K562 (cell line): ENCODE results near the gene APBA2. TPM values are rescaled to one million over a fixed set of nuclear protein-coding genes. Genes with fewer than 3 reads are reported as not detected.

Source experiments
- ATAC-seq: fragments of 200-7000 bp; cut with Tn5 transposase; 3 replicates; pipeline ENCODE4 v1.9.1; 2020; ENCODE audit warnings: moderate library complexity
- BruUV-seq: library from RNA; stranded (reverse); fragments of 400-500 nt; replicated peaks from 2 replicates; lab custom pipeline; 2021; lab: Mats Ljungman, UMichigan
- CTCF ChIA-PET: fragments of 300-600 bp; formaldehyde crosslinking; extraction: SDS; loops from one replicate; lab custom pipeline; 2021; ENCODE audit warnings: low intra/inter-chr PET ratio; lab: Yijun Ruan, JAX
- POLR2A ChIA-PET: fragments of 300-600, 350-650 bp; sonication (Branson Sonifier 250); formaldehyde crosslinking; extraction: SDS; loops from one replicate; lab custom pipeline; 2021; ENCODE audit warnings: antibody characterized with exemption, inconsistent platforms; lab: Yijun Ruan, JAX
- DNase-seq, 4 experiments: peaks; one replicate each; pipeline versions ENCODE4 v3.0.0 to v3.0.0-alpha.2; 2011 to 2018; ENCODE audit warnings: low spot score in 3 of 4, mixed read lengths in 3 of 4; ENCODE audit errors: extremely low read depth in 1 of 4
- FAIRE-seq: peaks from 2 replicates; lab custom pipeline; 2011; peaks lifted over from hg19 to GRCh38; lab: Jason Lieb, UNC
- H2AFZ ChIP-seq: 2 replicates; pipeline ENCODE4 v1.6.0; 2011; ENCODE audit warnings: low read depth, low read length, control low read depth, inconsistent platforms
- H3K27ac ChIP-seq: fragments of 200-600 bp; 3 replicates; pipeline ENCODE4 v1.8.0; 2011; ENCODE audit warnings: low read depth, mild to moderate bottlenecking, control low read depth, inconsistent platforms, low read length, moderate library complexity, mixed read lengths; ENCODE audit errors: extremely low read depth
- H3K27me3 ChIP-seq, 2 experiments: fragments of 300-600 bp in 1 of 2; 2 replicates in 1 of 2; 3 replicates in 1 of 2; pipeline versions ENCODE4 v1.6.0 to v1.8.0; 2011; ENCODE audit warnings: inconsistent platforms in 2 of 2, low read length in 2 of 2, mild to moderate bottlenecking in 1 of 2, mixed read lengths in 1 of 2, moderate library complexity in 1 of 2; ENCODE audit not compliant: control insufficient read depth in 2 of 2, insufficient read depth in 2 of 2
- H3K36me3 ChIP-seq: fragments of 300-600 bp; 3 replicates; pipeline ENCODE4 v1.8.0; 2011; ENCODE audit warnings: mild to moderate bottlenecking, low read length, inconsistent platforms; ENCODE audit not compliant: control insufficient read depth, insufficient read depth
- H3K4me1 ChIP-seq, 2 experiments: fragments of 200-600 bp in 1 of 2; replicated peaks in 1 of 2; 2 replicates in 1 of 2; 3 replicates in 1 of 2; pipeline versions ENCODE4 v1.5.1 to v1.8.0; 2011; ENCODE audit warnings: inconsistent platforms in 2 of 2, low read length in 2 of 2, mild to moderate bottlenecking in 1 of 2, mixed read lengths in 1 of 2, moderate library complexity in 1 of 2; ENCODE audit not compliant: control insufficient read depth in 2 of 2, insufficient read depth in 2 of 2
- H3K4me2 ChIP-seq: 2 replicates; pipeline ENCODE4 v1.6.1; 2011; ENCODE audit warnings: low read length, control low read depth, inconsistent platforms, mixed read lengths; ENCODE audit not compliant: insufficient read depth
- H3K4me3 ChIP-seq: fragments of 200-600 bp; sonication (generic), shearing (Covaris generic); 2 replicates; pipeline ENCODE4 v1.5.1; 2016; ENCODE audit warnings: control low read depth, inconsistent platforms
- H3K79me2 ChIP-seq: fragments of 200-600 bp; 3 replicates; pipeline ENCODE4 v1.8.0; 2011; ENCODE audit warnings: low read length, inconsistent platforms; ENCODE audit not compliant: control insufficient read depth, insufficient read depth
- H3K9ac ChIP-seq, 2 experiments: 2 replicates each; pipeline versions ENCODE4 v1.6.0 to v1.6.1; 2011; ENCODE audit warnings: low read depth in 2 of 2, low read length in 2 of 2, control low read depth in 1 of 2, inconsistent platforms in 1 of 2, mild to moderate bottlenecking in 1 of 2, mixed read lengths in 1 of 2; ENCODE audit not compliant: insufficient read depth in 1 of 2
- H3K9me1 ChIP-seq: one replicate; pipeline ENCODE4 v1.6.0; 2011; ENCODE audit warnings: inconsistent platforms, mild to moderate bottlenecking, low read length, moderate library complexity; ENCODE audit not compliant: control insufficient read depth, insufficient read depth
- H3K9me3 ChIP-seq: replicated peaks from 2 replicates; pipeline ENCODE4 v1.5.1; 2011; ENCODE audit warnings: low read depth, low read length, inconsistent platforms; ENCODE audit not compliant: control insufficient read depth, insufficient read depth
- H4K20me1 ChIP-seq: replicated peaks from 2 replicates; pipeline ENCODE4 v1.6.1; 2011; ENCODE audit warnings: low read length, inconsistent platforms, mixed read lengths; ENCODE audit not compliant: control insufficient read depth, insufficient read depth
- BRCA1 ChIP-seq, 2 experiments: fragments of 450-650 bp in 1 of 2; sonication (generic) in 1 of 2; formaldehyde crosslinking in 1 of 2; IDR thresholded peaks; 2 replicates each; pipeline versions ENCODE4 v1.5.0 to v1.6.1; 2017 to 2020; ENCODE audit warnings: mild to moderate bottlenecking in 1 of 2, missing genetic modification reagents in 1 of 2
- CXXC5 ChIP-seq: fragments of 250-450 bp; sonication (Bioruptor Pico); IDR thresholded peaks from 2 replicates; pipeline ENCODE4 v1.8.0; 2022; ENCODE audit warnings: inconsistent platforms, mild to moderate bottlenecking, moderate library complexity
- ELF4 ChIP-seq: fragments of 450-650 bp; formaldehyde crosslinking; IDR thresholded peaks from 2 replicates; pipeline ENCODE4 v1.4.0; 2022; ENCODE audit warnings: missing genetic modification characterization
- SIRT6 ChIP-seq: IDR thresholded peaks from one replicate; pipeline ENCODE4 v1.6.1; 2012; ENCODE audit warnings: low read depth, mild to moderate bottlenecking, control low read depth, inconsistent platforms, low read length, moderate library complexity
- ZNF175 ChIP-seq: fragments of 200-800 bp; sonication (Bioruptor generic); IDR thresholded peaks from 2 replicates; pipeline ENCODE4 v1.6.1; 2016; ENCODE audit warnings: low read depth, mild to moderate bottlenecking, missing genetic modification characterization, missing compliant biosample characterization
- ZNF609 ChIP-seq: sonication (generic); formaldehyde crosslinking; IDR thresholded peaks from 2 replicates; pipeline ENCODE4 v1.8.1; 2023; ENCODE audit warnings: missing genetic modification reagents, mild to moderate bottlenecking, borderline replicate concordance
- WGBS: fragments of 100-300 bp; shearing (Covaris generic); methylation state at CpG from one replicate; pipeline ENCODE4 v1.1.6; 2016; ENCODE audit warnings: low coverage, mixed read lengths; ENCODE audit not compliant: insufficient coverage; ENCODE audit errors: missing lambda C conversion rate; 5-methylcytosine and 5-hydroxymethylcytosine counted together
- in situ Hi-C: fragments of 300-500 bp; cut with MboI; formaldehyde crosslinking; loops from 4 replicates; pipeline ENCODE4 v1.15.0; 2018; ENCODE audit warnings: inconsistent platforms, mixed read lengths
- intact Hi-C: fragments of 100-400 bp; cut with micrococcal nuclease; formaldehyde crosslinking; loops from 2 replicates; pipeline ENCODE4 v1.14.2; 2022
- polyA plus RNA-seq, 8 experiments: library from polyadenylated mRNA; depleted of rRNA in 4 of 8; stranded (reverse) in 5 of 8; unstranded in 3 of 8; fragments of >200 nt; fragmentation: Nextera tagmentation in 2 of 8; fragmentation: Illumina TruSeq in 1 of 8; extraction: Ambion mirVana in 2 of 8; extraction: Trizol in 1 of 8; gene quantifications; 2 replicates each; pipeline versions ENCODE4 v1.2.1 to v1.2.3, GENCODE V29; 2011 to 2014; ENCODE audit warnings: inconsistent platforms in 1 of 8, missing spikeins in 1 of 8
- total RNA-seq, 7 experiments: library from RNA; depleted of rRNA in 6 of 7; stranded (reverse); fragments of >200 nt in 6 of 7; fragmentation: Illumina TruSeq in 2 of 7; extraction: Trizol in 2 of 7; gene quantifications; 2 replicates each; pipeline versions ENCODE4 v1.2.1 to v1.2.3, GENCODE V29; 2011 to 2021; ENCODE audit warnings: low replicate concordance in 1 of 7

Gene APBA2
- total and polyA plus RNA-seq, 9 of the 15 experiments (the other 6 are each of a cell fraction or from before 2014, with no cell fraction given): 0.24 to 40.9 (median 25.2) TPM

GRCh38 chr15:29131840-29132420, 246.2 kb downstream of the APBA2 start (continued):
- no peak for TF ChIP-seq ZNF609 (CRISPR knock-in tag)

GRCh38 chr15:29132735-29133181, 247.0 kb downstream of the APBA2 start:
- Histone ChIP-seq H4K20me1 (peaks cover 14% of the 10 kb centered on the region), H3K4me3 (no peak overlapping the region), H3K9me3 (no peaks in the 10 kb centered on the region), H3K27me3 (peaks cover 43 to 58% of the 10 kb centered on the region in 2 experiments), H3K9me1 (no peaks in the 10 kb centered on the region), H3K4me1 (peaks cover 0 to 13% of the 10 kb centered on the region in 2 experiments; a peak in 2 of 5 replicates), H2AFZ (no peak overlapping the region), H3K36me3 (no peaks in the 10 kb centered on the region), H3K9ac (no peak overlapping the region), H3K27ac (no peak overlapping the region), H3K79me2 (no peaks in the 10 kb centered on the region), H3K4me2 (no peak overlapping the region)
- intact Hi-C loops: no loop called here
- 9% methylated on average over 14 of the region's 14 CpGs for WGBS
- ChIA-PET CTCF (no interaction called here), POLR2A (no interaction called here)
- DNase-seq (no peak), FAIRE-seq (no peak), ATAC-seq (no peak)
- no peak for TF ChIP-seq SIRT6
- TF ChIP-seq BRCA1 (IDR thresholded peaks at IDR 0.05): no peak
- no peak for TF ChIP-seq BRCA1 (CRISPR knock-in tag; IDR thresholded peaks at IDR 0.05)
- no peak for TF ChIP-seq ELF4 (CRISPR knock-in tag)
- TF ChIP-seq CXXC5 (CRISPR knock-in tag): no peak
- no peak for TF ChIP-seq ZNF175 (CRISPR knock-in tag)
- BruUV-seq: no TSS peak
- in situ Hi-C loops: no loop called here
